Keratinocyte (primary cell): ENCODE measurements around the gene ABCC4. TPM values are rescaled to one million over a fixed set of nuclear protein-coding genes. Genes with fewer than 3 reads are reported as not detected.

Experiments
- DNase-seq: peaks from one replicate; pipeline ENCODE4 v3.0.0-alpha.2; 2011; ENCODE audit warnings: low read depth, missing footprints, low spot score
- FAIRE-seq: peaks from 2 replicates; lab custom pipeline; 2011; peaks lifted over from hg19 to GRCh38; lab: Jason Lieb, UNC
- H2AFZ ChIP-seq: 2 replicates; pipeline ENCODE4 v1.6.0; 2012; ENCODE audit warnings: low read length, control low read depth, inconsistent platforms; ENCODE audit not compliant: control insufficient read depth
- H3K27ac ChIP-seq: 2 replicates; pipeline ENCODE4 v1.5.1; 2011; ENCODE audit warnings: low read length; ENCODE audit not compliant: control insufficient read depth, insufficient read depth
- H3K27me3 ChIP-seq: 3 replicates; pipeline ENCODE4 v1.6.0; 2011; ENCODE audit warnings: low read length; ENCODE audit not compliant: control insufficient read depth, insufficient read depth; ENCODE audit errors: extremely low read depth
- H3K36me3 ChIP-seq, 2 experiments: 2 replicates in 1 of 2; 3 replicates in 1 of 2; pipeline ENCODE4 v1.5.1; 2011; ENCODE audit warnings: low read length in 2 of 2, mild to moderate bottlenecking in 1 of 2; ENCODE audit not compliant: control insufficient read depth in 2 of 2, insufficient read depth in 2 of 2; ENCODE audit errors: extremely low read depth in 1 of 2
- H3K4me1 ChIP-seq: 3 replicates; pipeline ENCODE4 v1.5.1; 2011; ENCODE audit warnings: low read length; ENCODE audit not compliant: control insufficient read depth, insufficient read depth; ENCODE audit errors: extremely low read depth
- H3K4me2 ChIP-seq: 3 replicates; pipeline ENCODE4 v1.6.0; 2011; ENCODE audit warnings: low read depth, low read length; ENCODE audit not compliant: control insufficient read depth, insufficient read depth; ENCODE audit errors: extremely low read depth
- H3K4me3 ChIP-seq, 3 experiments: fragments of 200-600 bp in 1 of 3; sonication (generic) in 1 of 3; 2 replicates in 2 of 3; 3 replicates in 1 of 3; pipeline ENCODE4 v1.5.1; 2011 to 2016; ENCODE audit warnings: low read length in 3 of 3, mild to moderate bottlenecking in 3 of 3, control low read depth in 2 of 3, inconsistent platforms in 1 of 3, low read depth in 1 of 3, mixed read lengths in 1 of 3, mixed run types in 1 of 3, moderate library complexity in 1 of 3; ENCODE audit not compliant: control insufficient read depth in 2 of 3, insufficient read depth in 2 of 3; ENCODE audit errors: extremely low read depth in 1 of 3
- H3K79me2 ChIP-seq: 2 replicates; pipeline ENCODE4 v1.6.0; 2012; ENCODE audit warnings: low read length; ENCODE audit not compliant: control insufficient read depth, insufficient read depth
- H3K9ac ChIP-seq: 3 replicates; pipeline ENCODE4 v1.6.0; 2011; ENCODE audit warnings: low read length; ENCODE audit not compliant: control insufficient read depth, insufficient read depth; ENCODE audit errors: extremely low read depth
- H3K9me1 ChIP-seq: 3 replicates; pipeline ENCODE4 v1.6.0; 2011; ENCODE audit warnings: low read length; ENCODE audit not compliant: control insufficient read depth, insufficient read depth; ENCODE audit errors: extremely low read depth
- H3K9me3 ChIP-seq: 2 replicates; pipeline ENCODE4 v1.5.1; 2012; ENCODE audit warnings: low read depth, low read length; ENCODE audit not compliant: control insufficient read depth
- H4K20me1 ChIP-seq: 3 replicates; pipeline ENCODE4 v1.6.0; 2011; ENCODE audit warnings: low read length; ENCODE audit not compliant: control insufficient read depth, insufficient read depth; ENCODE audit errors: extremely low read depth
- CTCF ChIP-seq, 3 experiments: IDR thresholded peaks in 1 of 3; conservative IDR thresholded peaks in 1 of 3; optimal IDR thresholded peaks in 1 of 3; 2 replicates in 2 of 3; 3 replicates in 1 of 3; pipeline versions ENCODE3 to v1.5.1; 2011; ENCODE audit warnings: low read length in 3 of 3, mild to moderate bottlenecking in 3 of 3, moderate library complexity in 2 of 3, control low read depth in 1 of 3, inconsistent platforms in 1 of 3; ENCODE audit not compliant: insufficient read depth in 2 of 3; ENCODE audit errors: extremely low read depth in 1 of 3
- EZH2 ChIP-seq: IDR thresholded peaks from one replicate; pipeline ENCODE4 v1.6.1; 2012; ENCODE audit warnings: inconsistent platforms, mild to moderate bottlenecking, low read length, moderate library complexity
- dilution Hi-C: fragments of 300-500 bp; cut with MboI; formaldehyde crosslinking; loops from one replicate; pipeline ENCODE4 v1.7.0; 2020; ENCODE audit warnings: low sequenced_read_pairs; ENCODE audit not compliant: extremely low pct_ligation_motif_present
- polyA plus RNA-seq, 5 experiments: library from polyadenylated mRNA; depleted of rRNA in 3 of 5; stranded (reverse) in 3 of 5; stranded (forward) in 1 of 5; unstranded in 1 of 5; fragments of >200 nt; gene quantifications; 1 replicate in 1 of 5; 2 replicates in 3 of 5; 3 replicates in 1 of 5; pipeline versions ENCODE4 v1.2.1 to v1.2.3, GENCODE V29; 2011 to 2012; ENCODE audit warnings: missing spikeins in 2 of 5, low read depth in 1 of 5, low replicate concordance in 1 of 5

The ABCC4 gene
- polyA plus RNA-seq, 1 donor (not counting 4 experiments of a cell fraction or from before 2014, with no cell fraction given): 13.8 TPM

- Histone ChIP-seq H3K27ac (no peak overlapping the region), H3K9me1 (no peaks in the 10 kb centered on the region), H4K20me1 (no peaks in the 10 kb centered on the region), H3K4me1 (no peaks in the 10 kb centered on the region), H3K27me3 (no peaks in the 10 kb centered on the region), H3K9ac (no peak overlapping the region), H3K4me2 (no peak overlapping the region), H3K36me3 (peaks cover 0 to 2% of the 10 kb centered on the region in 2 experiments), H3K4me3 (no peak overlapping the region), H3K9me3 (no peaks in the 10 kb centered on the region), H3K79me2 (no peaks in the 10 kb centered on the region), H2AFZ (no peak overlapping the region)
- no peak for FAIRE-seq
- no peak for DNase-seq
- dilution Hi-C loops: no loop called here
- no peak for TF ChIP-seq CTCF (optimal IDR thresholded peaks at IDR 0.05 in 1 of 3, IDR thresholded peaks at IDR 0.05 in 1 of 3, conservative IDR thresholded peaks at IDR 0.05 in 1 of 3; ENCODE audit: extremely low read depth in 1 of 3, insufficient read depth in 2 of 3, low read length in 3 of 3)
- TF ChIP-seq EZH2: no peak
These were observed 106.1 kb downstream of the ABCC4 start for GRCh38 chr13:95195146-95195545.

GRCh38 chr13:95193509-95194230 is 107.6 kb downstream of the ABCC4 start:
- Histone ChIP-seq H3K36me3 (peaks cover 0 to 2% of the 10 kb centered on the region in 2 experiments), H3K27ac (no peak overlapping the region), H3K9me1 (no peaks in the 10 kb centered on the region), H3K9me3 (no peaks in the 10 kb centered on the region), H3K9ac (no peak overlapping the region), H3K4me3 (no peak overlapping the region), H3K4me1 (no peaks in the 10 kb centered on the region), H3K79me2 (no peaks in the 10 kb centered on the region), H2AFZ (no peak overlapping the region), H3K4me2 (no peak overlapping the region), H4K20me1 (no peaks in the 10 kb centered on the region), H3K27me3 (no peaks in the 10 kb centered on the region)
- DNase-seq (no peak), FAIRE-seq (no peak)
- dilution Hi-C loops: no loop called here
- no peak for TF ChIP-seq EZH2
- no peak for TF ChIP-seq CTCF (optimal IDR thresholded peaks at IDR 0.05 in 1 of 3, IDR thresholded peaks at IDR 0.05 in 1 of 3, conservative IDR thresholded peaks at IDR 0.05 in 1 of 3; ENCODE audit: extremely low read depth in 1 of 3, insufficient read depth in 2 of 3, low read length in 3 of 3)
